Measurements from ENCODE around the gene YY1. TPM values are rescaled to one million over a fixed set of nuclear protein-coding genes. Genes with fewer than 3 reads are reported as not detected.

YY1 gene
- total and polyA plus RNA-seq, 2 of the 8 experiments (the other 6 are each of a cell fraction or from before 2014, with no cell fraction given) = 26.4 to 106 TPM

GRCh38 chr14:100268591-100269207 lies 29.8 kb downstream of the YY1 start:
- H3K14ac ChIP-seq (ENCODE audit: insufficient read length) = no peak overlapping the region
- H3K4ac ChIP-seq (replicated peaks; ENCODE audit: insufficient read length, low read depth, low read length) = no peak overlapping the region
- no peak for FAIRE-seq
- H3K79me2 ChIP-seq (ENCODE audit: control insufficient read depth in 1 of 2, insufficient read depth in 2 of 2, low read length in 2 of 2) = peaks cover 7 to 85% of the 10 kb centered on the region in 2 experiments
- peaks cover 0 to 4% (median 2%) of the 10 kb centered on the region in 4 experiments; a peak in 3 of 7 replicates for H3K4me1 ChIP-seq (replicated peaks in 1 of 4; ENCODE audit: control insufficient read depth in 3 of 4, insufficient read depth in 4 of 4, low read length in 3 of 4)
- no peak overlapping the region for H3K9ac ChIP-seq (replicated peaks in 1 of 4; ENCODE audit: extremely low read depth in 1 of 4, low read depth in 3 of 4, low read length in 3 of 4)
- no peaks in the 10 kb centered on the region for H3K27me3 ChIP-seq (replicated peaks in 1 of 4; ENCODE audit: control insufficient read depth in 3 of 4, extremely low read depth in 1 of 4, insufficient read depth in 3 of 4, low read length in 3 of 4)
- no peak overlapping the region for H2BK20ac ChIP-seq (ENCODE audit: low read length)
- no peak overlapping the region for H4K91ac ChIP-seq (replicated peaks; ENCODE audit: insufficient read length, low read length)
- POLR2A ChIA-PET (ENCODE audit: partially characterized antibody) = interaction anchor here (0.8 to 1.3 kb wide), 5 partner anchors 15 to 64 kb away, joined by 3 to 4 read pairs (median 3); no protein-coding TSS in a partner anchor
- CTCF ChIA-PET (ENCODE audit: partially characterized antibody) = interaction anchor here (0.9 to 3.4 kb wide), 6 partner anchors 10 to 109 kb away, joined by 3 to 13 read pairs (median 4); no protein-coding TSS in a partner anchor
- no peak overlapping the region for H2BK5ac ChIP-seq (ENCODE audit: low read depth, low read length)
- no peak for TF ChIP-seq BACH1 (IDR thresholded peaks at IDR 0.05; ENCODE audit: low read length)
- no peak for TF ChIP-seq TAF7 (optimal IDR thresholded peaks at IDR 0.05; ENCODE audit: borderline replicate concordance, low read depth, low read length)
- no peak for TF ChIP-seq SUZ12 (IDR thresholded peaks at IDR 0.05; ENCODE audit: low read length)
- TF ChIP-seq RFX5 (IDR thresholded peaks at IDR 0.05; ENCODE audit: borderline replicate concordance, low read depth, low read length) = no peak
- 92% methylated on average over 7 of the region's 7 CpGs; no CpG with 5 or more reads in 1 of the 2 experiments for WGBS, 2 experiments (ENCODE audit: extremely low coverage in 1 of 2, insufficient coverage in 1 of 2, insufficient read length in 1 of 2, insufficient replicate concordance in 2 of 2, low coverage in 1 of 2, low lambda C conversion rate in 2 of 2, missing lambda C conversion rate in 1 of 2)
- H2AK5ac ChIP-seq (ENCODE audit: low read depth, low read length) = no peak overlapping the region
- no peak for DNase-seq (ENCODE audit: low read depth in 1 of 2, low spot score in 2 of 2)
- H3K9me3 ChIP-seq (ENCODE audit: insufficient read depth in 2 of 2, low read depth in 1 of 2, low read length in 1 of 2) = no peaks in the 10 kb centered on the region
- no peak overlapping the region for H2BK120ac ChIP-seq (replicated peaks; ENCODE audit: low read depth, low read length)
- peaks cover 15 to 23% of the 10 kb centered on the region in 2 experiments for H4K20me1 ChIP-seq (replicated peaks in 1 of 2; ENCODE audit: control insufficient read depth in 1 of 2, insufficient read depth in 2 of 2, low read length in 2 of 2)
- H2BK12ac ChIP-seq (ENCODE audit: low read depth, low read length) = no peak overlapping the region
- H3K18ac ChIP-seq (ENCODE audit: extremely low read depth, low read length) = no peak overlapping the region
- H3K23me2 ChIP-seq (ENCODE audit: low read depth, low read length) = no peaks in the 10 kb centered on the region
- H3K4me3 ChIP-seq (ENCODE audit: extremely low read depth in 1 of 4, insufficient read depth in 2 of 4, low read depth in 3 of 4, low read length in 4 of 4) = no peak overlapping the region
- no peak overlapping the region for H3K4me2 ChIP-seq (ENCODE audit: insufficient read depth in 1 of 2, low read depth in 2 of 2, low read length in 2 of 2)
- peaks cover 0 to 23% (median under 1%) of the 10 kb centered on the region in 4 experiments; a peak in 4 of 8 replicates for H3K36me3 ChIP-seq (ENCODE audit: control insufficient read depth in 2 of 4, insufficient read depth in 4 of 4, low read length in 3 of 4)
- peaks cover 7% of the 10 kb centered on the region; the same call in 1 of the 2 replicates for H3K79me1 ChIP-seq (ENCODE audit: low read depth, low read length)
- no peak overlapping the region for H2AFZ ChIP-seq (ENCODE audit: low read length)
- no peak overlapping the region for H4K5ac ChIP-seq (ENCODE audit: insufficient read length, low read depth, low read length)
- no peak overlapping the region for H3K27ac ChIP-seq (ENCODE audit: low read depth, low read length)
- H3K56ac ChIP-seq (replicated peaks; ENCODE audit: insufficient read length, low read depth, low read length) = no peak overlapping the region
- no peak overlapping the region for H3K23ac ChIP-seq (ENCODE audit: insufficient read length)
- no peak overlapping the region for H2BK15ac ChIP-seq (ENCODE audit: low read length)
- no peak overlapping the region for H4K8ac ChIP-seq (ENCODE audit: extremely low read depth, insufficient read depth, low read length)
